ENCODE results near the gene KRTAP12-4.
"Not testable (repeated sequence)": the region's sequence is repeated elsewhere in the genome, so short reads cannot be mapped to it uniquely, and the experiment has no call there.

The KRTAP12-4 gene

DNA sequence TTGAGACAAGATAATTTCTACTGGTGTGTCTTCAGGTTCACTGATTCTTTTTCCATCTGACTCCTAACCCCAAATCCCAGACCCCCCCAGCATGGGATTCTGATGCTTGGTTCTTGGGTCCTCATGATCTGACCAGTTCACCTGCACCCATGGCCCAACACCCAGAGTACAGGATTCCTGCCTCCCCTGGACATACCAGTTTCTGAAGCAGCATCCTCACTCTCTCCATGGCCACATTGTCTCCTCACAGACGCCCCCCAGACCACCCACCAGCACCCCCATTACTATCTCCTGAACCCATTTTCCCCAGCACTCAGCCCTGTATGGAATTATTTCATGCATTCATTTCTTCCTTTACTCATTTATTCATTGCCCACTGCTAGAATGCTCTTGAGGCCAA is 2.4 kb upstream of the KRTAP12-4 start:
- DNase-seq (ENCODE audit: low spot score), result no peak

DNA sequence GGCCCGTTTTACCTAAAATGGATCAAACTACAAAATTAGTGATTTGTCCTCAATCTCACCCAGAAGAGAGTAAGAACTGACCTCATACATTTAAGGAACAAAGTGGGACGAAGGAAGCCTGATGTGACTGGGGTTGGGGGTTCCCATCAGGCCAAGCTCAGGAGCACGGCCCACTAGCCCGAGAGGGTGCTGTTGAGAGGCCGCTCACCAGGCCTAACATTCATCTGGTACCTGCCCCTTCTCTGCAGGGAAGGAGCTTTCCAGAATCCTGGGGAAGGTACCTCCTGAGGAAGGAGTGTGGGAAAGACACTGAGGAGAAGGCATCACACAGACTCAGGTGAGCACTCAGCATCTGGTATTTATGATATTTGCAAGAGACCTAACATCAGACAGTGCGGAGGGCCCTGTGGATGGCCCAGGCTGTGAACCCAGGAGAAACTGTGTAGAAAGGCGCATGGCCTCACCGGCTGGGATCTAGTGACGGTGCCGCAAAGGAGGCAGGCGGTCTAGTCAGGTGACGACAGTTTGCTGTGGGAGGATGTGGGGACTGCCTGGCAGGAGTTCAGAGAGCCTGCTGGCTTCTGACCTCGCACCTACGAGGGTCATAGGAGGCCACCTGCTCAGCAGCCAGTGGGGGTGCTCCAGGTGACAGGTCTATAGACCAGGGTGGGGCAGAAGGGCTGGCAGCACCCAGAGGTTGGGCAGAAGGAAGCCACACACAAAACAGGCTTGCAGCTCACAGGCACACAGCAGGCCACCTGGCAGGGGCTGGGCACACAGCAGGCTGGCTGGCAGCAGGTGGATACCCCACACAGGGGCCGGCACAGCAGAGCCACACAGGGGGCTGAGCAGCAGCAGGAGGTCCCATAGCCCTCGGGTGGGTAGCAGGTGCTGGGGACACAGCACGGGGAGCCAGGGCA is 543 bp downstream of the KRTAP12-4 start:
- no peak for DNase-seq (ENCODE audit: low spot score)

DNA sequence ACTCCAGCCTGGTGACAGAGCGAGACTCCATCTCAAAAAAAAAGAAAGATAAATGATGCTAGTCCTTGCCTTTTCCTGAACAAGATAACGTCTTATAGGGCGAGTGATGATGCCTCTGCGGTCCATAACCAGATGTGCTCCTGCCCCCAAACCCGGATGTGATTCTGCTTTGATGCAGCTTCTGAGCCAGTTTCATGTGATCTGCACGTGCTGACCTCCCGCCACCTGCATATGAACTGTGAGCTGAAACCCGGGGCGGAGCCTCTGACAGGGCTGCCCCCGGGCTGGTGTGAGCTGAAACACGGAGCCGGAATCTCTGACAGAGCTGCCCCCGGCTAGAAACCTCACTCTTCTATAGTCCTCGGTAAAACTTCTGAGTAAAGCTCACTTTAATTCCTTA is 1.3 kb downstream of the KRTAP12-4 start:
- DNase-seq (ENCODE audit: low spot score), result no peak

DNA sequence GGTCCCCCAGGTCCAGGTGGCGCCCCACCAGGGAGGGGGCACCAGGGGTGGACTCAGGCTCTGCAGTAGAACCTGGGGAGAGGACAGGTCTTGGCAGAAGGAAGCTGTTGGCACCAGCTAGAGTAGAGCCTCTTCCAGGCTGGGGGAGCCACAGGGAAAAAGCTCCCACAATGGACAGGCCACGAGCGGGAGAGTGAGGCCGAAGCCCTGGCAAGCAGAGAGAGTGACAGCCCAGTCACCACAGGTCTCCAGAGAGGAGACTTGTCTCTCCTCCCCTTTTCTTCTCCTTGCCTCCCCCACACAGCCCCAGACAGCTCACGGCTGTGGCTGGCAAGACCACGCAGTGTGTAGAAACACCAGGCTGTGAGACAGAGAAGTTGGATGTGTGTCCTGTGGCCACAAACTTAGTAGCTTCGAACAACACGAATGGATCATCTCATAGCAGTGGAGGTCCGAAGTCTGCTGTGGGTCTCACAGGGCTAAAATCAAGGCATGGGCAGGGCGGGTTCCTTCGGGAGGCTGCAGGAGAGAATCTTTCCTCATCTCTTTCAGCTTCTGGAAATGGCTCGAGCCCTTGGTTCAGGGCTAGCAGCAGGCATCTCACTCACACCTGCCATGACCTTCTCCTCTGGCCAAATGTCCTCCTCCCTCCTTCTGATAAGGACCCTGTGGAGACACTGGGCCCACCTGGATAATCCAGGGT is 3.3 kb downstream of the KRTAP12-4 start:
- DNase-seq (ENCODE audit: low spot score), result no peak

DNA sequence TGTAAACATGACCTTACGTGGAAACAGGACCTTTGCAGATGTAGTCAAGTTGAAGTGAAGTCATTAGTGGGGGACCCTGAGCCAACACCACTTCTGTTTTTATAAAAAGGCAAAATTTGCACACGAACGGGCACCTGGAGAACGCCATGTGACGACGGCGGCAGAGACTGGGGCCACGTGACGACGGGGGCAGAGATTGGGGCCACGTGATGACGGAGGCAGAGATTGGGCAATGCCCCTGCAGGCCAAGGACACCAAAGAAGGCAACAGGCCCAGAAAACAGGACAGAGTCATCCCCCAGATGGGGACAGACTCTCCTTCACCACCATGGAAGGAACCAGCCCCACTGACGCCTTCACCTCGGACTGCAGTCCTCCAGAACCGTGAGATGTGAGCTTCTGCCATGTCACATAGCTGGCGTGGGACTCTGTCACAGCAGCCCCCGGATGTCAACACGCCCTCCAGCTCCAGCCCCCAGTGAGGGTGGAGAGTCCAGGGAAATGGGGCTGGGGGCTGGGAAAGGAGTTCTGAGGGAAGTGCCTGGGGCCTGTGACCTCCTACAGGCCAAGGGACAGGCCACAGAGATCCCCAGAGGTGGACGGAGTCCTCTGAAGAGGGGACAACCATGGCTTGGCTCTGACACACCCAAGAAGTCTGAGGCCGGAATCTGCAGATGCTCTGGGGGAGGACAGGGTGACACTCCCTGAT is 4.0 kb downstream of the KRTAP12-4 start:
- DNase-seq (ENCODE audit: low spot score), result no peak

DNA sequence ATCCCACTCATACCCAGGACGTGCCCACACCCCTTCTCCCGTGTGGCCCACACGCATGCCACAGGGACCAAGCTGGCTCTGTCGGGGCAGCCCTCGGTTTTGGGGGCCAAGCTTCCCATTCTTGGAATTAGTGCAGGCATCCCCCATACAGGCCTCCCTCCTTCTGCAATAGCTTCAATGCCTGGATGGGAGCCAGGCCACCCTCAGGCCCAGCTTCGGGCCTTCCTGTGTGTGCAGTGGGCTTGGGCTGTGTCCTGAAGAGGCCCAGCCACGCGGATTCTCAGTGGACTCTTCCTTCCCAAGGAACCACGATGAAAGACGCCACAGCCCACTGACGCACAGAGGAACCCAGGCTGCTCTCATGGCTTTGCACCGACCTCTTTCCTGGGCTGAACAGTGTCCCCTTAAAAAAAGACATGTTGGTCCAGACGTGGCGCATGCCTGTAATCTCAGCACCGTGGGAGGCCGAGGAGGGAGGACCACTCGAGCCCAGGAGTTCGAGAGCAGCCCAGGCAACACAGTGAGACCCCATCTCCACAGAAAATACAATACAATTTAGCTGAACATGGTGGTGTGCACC is 4.8 kb downstream of the KRTAP12-4 start:
- no peak for DNase-seq (ENCODE audit: low spot score)

GRCh38 chr21:44648557-44649311 is 5.7 kb downstream of the KRTAP12-4 start:
- no peak for DNase-seq (ENCODE audit: low spot score)

DNA sequence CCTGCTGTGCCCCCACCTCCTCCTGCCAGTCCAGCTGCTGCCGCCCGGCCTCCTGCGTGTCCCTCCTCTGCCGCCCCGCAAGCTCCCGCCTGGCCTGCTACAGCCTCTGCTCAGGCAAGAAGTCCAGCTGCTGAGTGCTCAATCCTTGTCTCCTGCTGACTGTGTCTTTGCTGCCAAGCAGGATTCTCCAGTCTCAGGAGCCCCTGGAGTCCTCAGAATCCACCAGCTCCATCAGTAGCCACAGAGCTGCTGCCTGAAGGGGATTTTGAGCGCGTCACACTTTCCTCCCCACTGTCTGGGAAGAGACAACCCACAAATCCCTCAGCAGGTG is 7.3 kb downstream of the KRTAP12-4 start:
- no peak for DNase-seq (ENCODE audit: low spot score)

- not testable (repeated sequence) for DNase-seq (ENCODE audit: low spot score)
These were observed 7.9 kb downstream of the KRTAP12-4 start, which contains the start of gene KRTAP10-11 for GRCh38 chr21:44646366-44647221. TSS of gene KRTAP10-11 (plus strand) at chr21:44646414. CDS start at chr21:44646459, 45 bp downstream.

- DNase-seq (ENCODE audit: low spot score), result no peak
These were observed 9.6 kb downstream of the KRTAP12-4 start for GRCh38 chr21:44644878-44645277.

DNA sequence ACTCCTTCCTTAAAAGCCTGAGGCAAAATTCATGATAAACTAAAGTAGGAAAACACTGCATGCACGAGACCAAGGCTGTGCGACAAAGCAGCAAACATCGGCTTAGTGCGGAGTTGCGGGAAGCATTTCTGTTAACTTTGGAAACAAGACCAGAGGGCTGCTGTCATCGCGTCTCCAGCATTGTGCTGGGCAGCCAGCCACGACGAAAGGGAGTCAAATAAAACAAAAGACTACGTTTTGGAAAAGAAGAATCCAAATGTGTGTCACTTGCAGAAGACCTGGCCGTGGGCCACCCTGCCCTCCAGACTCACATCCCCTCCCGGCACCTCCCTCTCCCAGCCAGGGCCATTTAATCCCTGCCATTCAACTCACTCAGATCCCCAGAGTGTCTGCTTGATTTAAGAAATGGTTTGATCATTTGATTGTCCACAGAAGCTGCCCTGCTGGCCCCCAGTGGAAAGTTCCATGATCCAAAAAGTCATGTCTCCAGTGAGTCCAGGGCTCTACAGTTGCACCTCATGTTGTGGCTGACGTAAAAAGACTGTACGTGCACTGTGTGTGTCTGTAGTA is 10.6 kb downstream of the KRTAP12-4 start:
- DNase-seq (ENCODE audit: low spot score), result no peak

DNA sequence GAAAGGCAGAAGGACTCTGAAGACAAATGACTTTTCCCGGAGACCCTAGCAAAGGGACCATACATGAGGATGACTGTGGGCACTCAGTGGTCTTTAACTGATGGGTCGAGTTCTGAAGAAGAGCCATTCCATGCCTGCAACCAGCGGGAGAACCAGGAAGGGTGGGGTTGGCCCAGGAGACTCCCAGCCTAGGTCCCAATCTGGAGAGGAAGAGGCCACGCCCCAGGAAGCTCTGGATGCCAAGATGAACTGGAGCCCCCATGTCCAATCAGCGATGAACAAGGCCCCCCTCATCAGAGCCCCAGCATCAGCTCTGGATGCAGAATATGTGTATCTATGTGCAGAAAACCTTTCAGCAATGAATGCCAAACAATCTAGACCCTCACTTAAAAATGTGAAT is 13.7 kb downstream of the KRTAP12-4 start:
- no peak for DNase-seq (ENCODE audit: low spot score)

DNA sequence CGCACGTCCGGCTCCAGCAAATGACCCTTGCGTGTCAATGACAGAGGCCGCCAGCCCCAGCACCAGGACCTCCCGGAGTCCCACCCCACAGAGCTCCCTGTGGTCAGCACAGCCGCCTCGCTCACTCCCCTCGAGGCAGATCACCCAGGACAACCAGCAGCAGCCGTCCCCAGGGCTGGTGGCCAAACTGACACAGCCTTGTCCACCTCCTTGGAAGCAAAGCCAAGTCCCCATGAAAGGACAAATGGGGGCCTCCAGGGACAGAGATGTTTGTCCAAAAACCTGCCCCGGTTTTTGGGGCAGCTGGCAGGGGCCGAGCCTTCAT is 15.2 kb downstream of the KRTAP12-4 start:
- no peak for DNase-seq (ENCODE audit: low spot score)

GRCh38 chr21:44638506-44639330 is 15.7 kb downstream of the KRTAP12-4 start:
- DNase-seq (ENCODE audit: low spot score), result not testable (repeated sequence)

DNA sequence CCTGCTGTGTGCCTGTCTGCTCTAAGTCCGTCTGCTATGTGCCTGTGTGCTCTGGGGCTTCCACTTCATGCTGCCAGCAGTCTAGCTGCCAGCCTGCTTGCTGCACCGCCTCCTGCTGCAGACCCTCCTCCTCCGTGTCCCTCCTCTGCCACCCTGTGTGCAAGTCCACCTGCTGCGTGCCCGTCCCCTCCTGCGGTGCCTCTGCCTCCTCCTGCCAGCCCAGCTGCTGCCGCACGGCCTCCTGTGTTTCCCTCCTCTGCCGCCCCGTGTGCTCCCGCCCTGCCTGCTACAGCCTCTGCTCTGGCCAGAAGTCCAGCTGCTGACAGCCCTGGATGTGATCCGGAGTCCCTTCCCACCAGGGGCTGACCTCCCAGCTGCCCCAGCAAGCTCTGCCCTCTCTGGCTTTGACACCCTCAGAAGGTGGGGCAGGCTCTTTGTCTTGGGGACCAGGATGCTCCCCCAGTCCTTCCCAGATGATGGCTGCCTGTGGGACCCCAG is 16.6 kb downstream of the KRTAP12-4 start:
- not testable (repeated sequence) for DNase-seq (ENCODE audit: low spot score)

DNA sequence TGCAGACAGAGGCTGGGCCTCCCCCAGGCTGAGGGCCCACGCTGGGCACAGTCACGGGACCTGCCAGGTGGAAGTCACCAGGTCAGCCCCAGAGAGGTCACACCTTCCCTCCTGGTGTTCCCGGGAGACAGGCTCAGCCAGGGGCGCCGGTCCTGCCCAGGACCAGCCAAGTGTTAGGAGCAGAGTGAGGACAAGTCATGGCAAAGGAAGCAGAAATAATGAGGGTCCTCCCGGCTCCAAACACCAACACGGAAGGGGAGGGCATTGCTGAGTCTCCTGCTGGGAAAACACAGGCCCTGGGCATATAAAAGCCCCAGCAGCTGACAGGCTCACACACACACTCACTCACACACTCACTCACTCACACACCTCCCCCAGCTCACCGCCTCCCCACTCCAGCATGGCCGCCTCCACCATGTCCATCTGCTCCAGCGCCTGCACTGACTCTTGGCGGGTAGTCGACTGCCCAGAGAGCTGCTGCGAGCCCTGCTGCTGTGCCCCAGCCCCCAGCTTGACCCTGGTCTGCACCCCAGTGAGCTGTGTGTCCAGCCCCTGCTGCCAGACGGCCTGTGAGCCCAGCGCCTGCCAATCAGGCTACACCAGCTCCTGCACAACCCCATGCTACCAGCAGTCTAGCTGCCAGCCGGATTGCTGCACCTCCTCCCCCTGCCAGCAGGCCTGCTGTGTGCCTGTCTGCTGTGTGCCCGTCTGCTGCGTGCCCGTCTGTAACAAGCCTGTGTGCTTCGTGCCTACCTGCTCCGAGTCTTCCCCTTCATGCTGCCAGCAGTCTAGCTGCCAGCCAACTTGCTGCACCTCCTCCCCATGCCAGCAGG is 17.2 kb downstream of the KRTAP12-4 start, which contains the start of gene KRTAP10-10:
Gene KRTAP10-10 (plus strand): TSS at position 339 of the 833 bp plus-strand sequence. CDS start 62 bp downstream, at position 401.
- no peak for DNase-seq (ENCODE audit: low spot score)

- DNase-seq (ENCODE audit: low spot score), result no peak
These were observed 18.0 kb downstream of the KRTAP12-4 start for GRCh38 chr21:44636209-44637017.

Measured in kidney capillary endothelial cell (primary cell).